Sciatic nerve (tissue), 2 donors: ENCODE measurements around the gene PRAMEF33. TPM values are rescaled to one million over a fixed set of nuclear protein-coding genes. Genes with fewer than 3 reads are reported as not detected.
"Not testable (repeated sequence)": the region's sequence is repeated elsewhere in the genome, so short reads cannot be mapped to it uniquely, and the experiment has no call there.

Source experiments
- ATAC-seq: fragments of 200-7000 bp; cut with Tn5 transposase; one replicate; pipeline ENCODE4 v1.9.1; 2020; ENCODE audit warnings: mild to moderate bottlenecking, moderate library complexity
- DNase-seq: peaks from one replicate; pipeline ENCODE4 v3.0.0-alpha.2; 2020; ENCODE audit warnings: low spot score
- intact Hi-C: fragments of 100-400 bp; cut with DNase I; formaldehyde crosslinking; loops from one replicate; pipeline ENCODE4 v1.14.2; 2022
- total RNA-seq: library from RNA; stranded (reverse); fragmentation: NEBNext Ultra II Directional; extraction: Animal tissue kit (Norgen Biotek cat#: 25700); gene quantifications from one replicate; pipeline ENCODE4 v1.2.1, GENCODE V29; 2021
- donor health status: DM: no; HTN: no; CAD: no.
- donor health status: DM: no; HTN: no; CAD: no.

The PRAMEF33 gene, protein sequence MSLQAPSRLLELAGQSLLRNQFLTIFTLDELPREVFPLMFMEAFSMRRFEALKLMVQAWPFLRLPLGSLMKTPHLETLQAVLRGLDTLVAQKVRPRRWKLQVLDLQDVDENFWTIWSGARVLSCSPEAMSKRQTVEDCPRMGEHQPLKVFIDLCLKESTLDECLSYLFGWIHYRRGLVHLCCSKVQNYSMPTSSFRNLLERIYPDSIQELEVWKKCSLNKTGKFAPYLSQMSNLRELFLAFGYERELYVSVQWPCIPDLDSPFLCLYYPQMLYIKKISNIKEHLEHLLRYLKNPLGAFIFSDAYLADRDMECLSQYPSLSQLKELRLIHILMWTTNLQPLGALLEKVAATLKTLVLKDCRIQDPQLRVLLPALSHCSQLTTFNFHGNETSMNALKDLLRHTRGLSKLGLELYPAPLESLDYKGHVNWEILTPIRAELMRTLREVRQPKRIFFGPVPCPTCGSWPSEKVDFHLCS
- total RNA-seq, result not detected

DNA sequence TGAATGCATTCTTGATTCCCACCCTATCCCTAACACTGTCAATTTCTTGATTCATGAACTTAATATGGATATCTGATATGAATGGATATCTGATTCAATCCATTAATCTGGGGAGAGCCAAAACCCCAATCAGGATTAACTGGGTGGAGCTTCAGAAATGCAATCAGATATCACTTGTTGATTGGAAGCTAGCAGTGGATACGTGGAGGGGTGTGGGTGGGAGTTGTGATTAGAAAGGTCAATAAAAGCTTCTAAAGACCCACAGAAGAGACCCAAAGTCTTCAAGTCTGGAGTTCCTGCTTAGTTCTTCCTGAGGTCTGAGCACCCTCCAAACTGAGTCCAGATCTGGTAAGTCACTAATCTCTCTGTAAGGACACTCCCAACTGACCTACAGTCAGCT, at the start of gene PRAMEF33:
TSS of gene PRAMEF33 (plus strand) at position 301 of the 400 bp plus-strand sequence. CDS start 2,416 bp downstream, outside the sequence.
- intact Hi-C loops, DNase-seq, ATAC-seq: not testable (repeated sequence)

DNA sequence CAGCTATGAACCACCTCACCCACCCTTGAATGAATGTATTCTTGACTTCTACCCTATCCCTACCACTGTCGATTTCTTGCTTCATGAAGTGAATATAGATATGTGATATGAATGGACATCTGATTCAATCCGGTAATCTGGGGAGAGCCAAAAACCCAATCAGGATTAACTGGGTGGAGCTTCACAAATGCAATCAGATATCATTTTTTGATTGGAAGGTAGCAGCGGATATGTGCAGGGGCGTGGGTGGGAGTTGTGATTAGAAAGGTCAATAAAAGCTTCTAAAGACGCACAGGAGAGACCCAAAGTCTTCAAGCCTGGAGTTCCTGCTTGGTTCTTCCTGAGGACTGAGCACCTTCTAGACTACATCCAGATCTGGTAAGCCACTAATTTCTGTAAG, 49.4 kb upstream of the PRAMEF33 start, which contains the start of gene PRAMEF5:
TSS of gene PRAMEF5 (plus strand) at position 301 of the 400 bp plus-strand sequence. CDS start 5,071 bp downstream, outside the sequence.
- intact Hi-C loops, DNase-seq, ATAC-seq: not testable (repeated sequence)

DNA sequence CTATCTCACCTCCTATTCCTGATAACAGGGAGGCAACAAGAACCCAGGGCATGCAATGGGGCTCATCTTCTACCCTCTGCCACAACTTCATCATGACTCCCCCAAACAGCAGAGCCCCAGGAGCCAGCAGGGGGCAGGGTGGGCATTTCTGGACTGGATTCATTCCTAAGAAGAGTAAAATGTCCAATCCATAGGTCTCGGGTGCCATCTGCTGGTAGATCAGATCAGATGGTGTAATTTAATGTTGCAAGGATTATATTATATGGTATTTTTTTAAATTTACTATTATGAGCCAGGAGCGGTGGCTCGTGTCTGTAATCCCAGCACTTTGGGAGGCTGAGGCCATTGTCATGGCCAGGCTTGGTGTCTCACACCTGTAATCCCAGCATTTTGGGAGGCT, 38.2 kb upstream of the PRAMEF33 start:
- DNase-seq, ATAC-seq, intact Hi-C loops: not testable (repeated sequence)

GRCh38 chr1:13277016-13277415, 26.3 kb upstream of the PRAMEF33 start:
- ATAC-seq, intact Hi-C loops, DNase-seq: not testable (repeated sequence)

- ATAC-seq, intact Hi-C loops, DNase-seq: not testable (repeated sequence)
Measured at GRCh38 chr1:13279617-13280016, 23.7 kb upstream of the PRAMEF33 start.

GRCh38 chr1:13285037-13285436, 18.3 kb upstream of the PRAMEF33 start, which contains the start of gene PRAMEF8:
Gene PRAMEF8, minus strand, starts transcription at chr1:13285137. Its CDS starts 1,046 bp downstream, at chr1:13284091.
- intact Hi-C loops, ATAC-seq, DNase-seq: not testable (repeated sequence)

GRCh38 chr1:13289030-13289429, 14.3 kb upstream of the PRAMEF33 start:
- DNase-seq, ATAC-seq, intact Hi-C loops: not testable (repeated sequence)

- ATAC-seq, intact Hi-C loops, DNase-seq: not testable (repeated sequence)
Measured at GRCh38 chr1:13297216-13297931, 6.0 kb upstream of the PRAMEF33 start.

GRCh38 chr1:13298699-13299098, 4.6 kb upstream of the PRAMEF33 start:
- intact Hi-C loops, DNase-seq, ATAC-seq: not testable (repeated sequence)

DNA sequence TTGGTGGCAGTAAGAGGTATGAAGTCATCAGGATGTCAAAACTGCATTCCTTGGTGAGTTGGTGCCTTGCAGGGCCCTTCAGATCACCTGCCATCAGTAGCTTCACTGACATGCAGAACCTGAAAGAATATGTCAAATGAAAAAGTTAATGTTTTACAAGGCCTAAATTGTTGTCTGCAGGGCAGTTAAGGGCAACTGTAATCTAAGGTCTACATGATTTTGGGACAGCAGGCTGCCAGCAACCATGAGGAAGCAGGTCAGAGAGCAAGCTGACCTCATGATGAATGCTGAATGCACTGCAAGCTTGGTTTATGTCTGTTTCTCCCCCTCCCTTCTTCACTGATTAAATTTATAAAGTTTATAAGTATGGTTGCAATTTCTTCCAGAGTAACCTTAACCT, 1.1 kb upstream of the PRAMEF33 start:
- ATAC-seq, DNase-seq, intact Hi-C loops: not testable (repeated sequence)

DNA sequence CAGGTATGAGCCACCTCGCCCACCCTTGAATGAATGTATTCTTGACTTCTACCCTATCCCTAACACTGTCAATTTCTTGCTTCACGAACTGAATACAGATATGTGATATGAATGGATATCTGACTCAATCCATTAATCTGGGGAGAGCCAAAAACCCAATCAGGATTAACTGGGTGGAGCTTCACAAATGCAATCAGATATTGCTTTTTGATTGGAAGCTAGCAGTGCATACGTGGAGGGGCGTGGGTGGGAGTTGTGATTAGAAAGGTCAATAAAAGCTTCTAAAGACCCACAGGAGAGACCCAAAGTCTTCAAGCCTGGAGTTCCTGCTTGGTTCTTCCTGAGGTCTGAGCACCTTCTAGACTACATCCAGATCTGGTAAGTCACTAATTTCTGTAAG, 11.9 kb downstream of the PRAMEF33 start, which contains the start of gene PRAMEF15:
TSS of gene PRAMEF15 (plus strand) at position 301 of the 400 bp plus-strand sequence. CDS start 2,827 bp downstream, outside the sequence.
- intact Hi-C loops, ATAC-seq, DNase-seq: not testable (repeated sequence)

DNA sequence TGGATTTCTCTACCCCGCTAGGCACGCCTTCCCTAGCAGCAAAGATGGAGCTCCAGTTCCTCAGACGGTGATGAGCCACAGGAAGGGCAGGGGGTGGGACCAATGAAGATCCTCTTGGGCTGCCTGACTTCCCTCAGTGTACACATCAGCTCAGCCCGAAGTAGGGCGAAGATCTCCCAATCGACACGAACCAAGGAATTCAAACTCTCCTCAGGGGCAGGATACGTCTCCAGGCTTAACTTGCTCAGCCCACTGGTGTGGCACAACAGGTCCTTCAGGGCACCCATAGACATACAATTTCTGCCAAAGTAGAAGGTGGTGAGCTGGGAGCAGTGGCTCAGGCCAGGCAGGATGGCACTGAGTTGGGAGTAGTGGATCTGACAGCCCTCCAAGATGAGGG, 39.2 kb downstream of the PRAMEF33 start:
- DNase-seq, ATAC-seq, intact Hi-C loops: not testable (repeated sequence)

GRCh38 chr1:13347034-13347433, 43.7 kb downstream of the PRAMEF33 start, which contains the start of gene PRAMEF14:
Gene PRAMEF14, minus strand, starts transcription at chr1:13347134. Its CDS starts 1,820 bp downstream, at chr1:13345314.
- ATAC-seq, intact Hi-C loops, DNase-seq: not testable (repeated sequence)

- ATAC-seq, DNase-seq, intact Hi-C loops: not testable (repeated sequence)
Measured at GRCh38 chr1:13353476-13353875, 50.1 kb downstream of the PRAMEF33 start.

- DNase-seq, intact Hi-C loops, ATAC-seq: not testable (repeated sequence)
Measured at GRCh38 chr1:13354475-13354874, 51.1 kb downstream of the PRAMEF33 start.

GRCh38 chr1:13356774-13357173, 53.4 kb downstream of the PRAMEF33 start:
- intact Hi-C loops, DNase-seq, ATAC-seq: not testable (repeated sequence)
